Peyer's patch (tissue), 4 donors: ENCODE data around the gene GCA. TPM values are rescaled to one million over a fixed set of nuclear protein-coding genes. Genes with fewer than 3 reads are reported as not detected.
A peak's percentile ranks its signal among the peaks of the same experiment; 100 is the strongest.

Source experiments
- DNase-seq, 3 donors: peaks; one replicate each; pipeline ENCODE4 v3.0.0-alpha.2; 2017 to 2019
- H3K27ac ChIP-seq, 4 donors: fragments of 200-600 bp; sonication (generic); one replicate each; pipeline ENCODE4 v1.5.1; 2016 to 2019
- H3K27me3 ChIP-seq, 2 donors: fragments of 200-600 bp; sonication (generic); one replicate each; pipeline ENCODE4 v1.5.1; 2019
- H3K36me3 ChIP-seq, 3 donors: fragments of 200-600 bp; sonication (generic); one replicate each; pipeline ENCODE4 v1.5.1; 2016 to 2019
- H3K4me1 ChIP-seq, 4 donors: fragments of 200-600 bp; sonication (generic); one replicate each; pipeline ENCODE4 v1.5.1; 2016 to 2019
- H3K4me3 ChIP-seq, 4 donors: fragments of 200-600 bp; sonication (generic); 1 replicate in 3 of 4; 2 replicates in 1 of 4; pipeline ENCODE4 v1.5.1; 2016 to 2019; ENCODE audit warnings: mild to moderate bottlenecking in 1 of 4
- H3K9me3 ChIP-seq, 4 donors: fragments of 200-600 bp; sonication (generic); one replicate each; pipeline ENCODE4 v1.5.1; 2016 to 2019; ENCODE audit warnings: mild to moderate bottlenecking in 1 of 4
- POLR2A ChIP-seq, 2 donors: fragments of 450-650 bp; IDR thresholded peaks; one replicate each; pipeline ENCODE4 v1.5.1; 2017; ENCODE audit warnings: antibody characterized with exemption in 2 of 2, mild to moderate bottlenecking in 2 of 2, moderate library complexity in 2 of 2
- total RNA-seq, 4 donors: library from RNA; depleted of rRNA; stranded (reverse); fragments of >200 nt; gene quantifications; one replicate each; pipeline ENCODE4 v1.1.0, GENCODE V29; 2016
- TF ChIP-seq, protein P1 (sequence below), 6 experiments: fragments of 450-650 bp in 4 of 6; fragments of 200-600 bp in 2 of 6; sonication (generic) in 1 of 6; IDR thresholded peaks; one replicate each; pipeline ENCODE4 v1.5.1; 2017 to 2019; ENCODE audit warnings: antibody characterized with exemption in 6 of 6, mild to moderate bottlenecking in 3 of 6, moderate library complexity in 1 of 6

The GCA gene
- total RNA-seq, 4 donors from 2014 or later = 17.9 to 25.6 (median 23.3) TPM

DNA sequence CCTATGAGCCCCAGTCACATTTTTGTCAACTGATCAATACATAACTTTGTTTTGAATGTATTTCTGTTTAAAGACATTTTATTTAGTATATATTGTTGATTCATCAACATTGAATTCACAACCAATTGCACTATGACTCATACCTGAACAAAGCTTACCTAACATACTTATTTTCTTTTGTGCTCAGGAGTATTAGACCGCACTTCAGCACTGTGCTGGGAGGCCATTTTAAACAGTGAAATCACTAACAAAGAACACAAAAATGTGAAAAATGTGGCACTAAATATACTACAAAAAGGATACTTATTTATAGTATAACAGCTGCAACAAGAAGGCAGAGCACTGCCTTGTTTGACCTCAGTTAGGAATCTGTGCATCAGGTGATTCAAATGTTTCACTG lies 13.1 kb upstream of the GCA start:
- Histone ChIP-seq H3K4me1 (no peaks in the 10 kb centered on the region), H3K4me3 (no peak overlapping the region), H3K9me3 (no peaks in the 10 kb centered on the region), H3K36me3 (no peaks in the 10 kb centered on the region), H3K27me3 (no peaks in the 10 kb centered on the region), H3K27ac (no peak overlapping the region)
- no peak for DNase-seq
- TF ChIP-seq, protein P1, sequence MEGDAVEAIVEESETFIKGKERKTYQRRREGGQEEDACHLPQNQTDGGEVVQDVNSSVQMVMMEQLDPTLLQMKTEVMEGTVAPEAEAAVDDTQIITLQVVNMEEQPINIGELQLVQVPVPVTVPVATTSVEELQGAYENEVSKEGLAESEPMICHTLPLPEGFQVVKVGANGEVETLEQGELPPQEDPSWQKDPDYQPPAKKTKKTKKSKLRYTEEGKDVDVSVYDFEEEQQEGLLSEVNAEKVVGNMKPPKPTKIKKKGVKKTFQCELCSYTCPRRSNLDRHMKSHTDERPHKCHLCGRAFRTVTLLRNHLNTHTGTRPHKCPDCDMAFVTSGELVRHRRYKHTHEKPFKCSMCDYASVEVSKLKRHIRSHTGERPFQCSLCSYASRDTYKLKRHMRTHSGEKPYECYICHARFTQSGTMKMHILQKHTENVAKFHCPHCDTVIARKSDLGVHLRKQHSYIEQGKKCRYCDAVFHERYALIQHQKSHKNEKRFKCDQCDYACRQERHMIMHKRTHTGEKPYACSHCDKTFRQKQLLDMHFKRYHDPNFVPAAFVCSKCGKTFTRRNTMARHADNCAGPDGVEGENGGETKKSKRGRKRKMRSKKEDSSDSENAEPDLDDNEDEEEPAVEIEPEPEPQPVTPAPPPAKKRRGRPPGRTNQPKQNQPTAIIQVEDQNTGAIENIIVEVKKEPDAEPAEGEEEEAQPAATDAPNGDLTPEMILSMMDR (IDR thresholded peaks at IDR 0.05) = no peak
- no peak for TF ChIP-seq POLR2A (IDR thresholded peaks at IDR 0.05)

- H3K36me3 ChIP-seq = no peaks in the 10 kb centered on the region
- no peak overlapping the region for H3K27ac ChIP-seq
- H3K27me3 ChIP-seq = no peaks in the 10 kb centered on the region
- H3K4me1 ChIP-seq = no peaks in the 10 kb centered on the region
- H3K4me3 ChIP-seq = no peak overlapping the region
- no peak for TF ChIP-seq POLR2A (IDR thresholded peaks at IDR 0.05)
- TF ChIP-seq, protein P1 (IDR thresholded peaks at IDR 0.05) = peak in 4 of 6 experiments; percentile 29 to 61 (median 54)
- DNase-seq = peak in 2 of 3 donors; percentile 30 to 76
- H3K9me3 ChIP-seq = no peaks in the 10 kb centered on the region
These were observed 10.0 kb upstream of the GCA start for GRCh38 chr2:162333968-162334367.

DNA sequence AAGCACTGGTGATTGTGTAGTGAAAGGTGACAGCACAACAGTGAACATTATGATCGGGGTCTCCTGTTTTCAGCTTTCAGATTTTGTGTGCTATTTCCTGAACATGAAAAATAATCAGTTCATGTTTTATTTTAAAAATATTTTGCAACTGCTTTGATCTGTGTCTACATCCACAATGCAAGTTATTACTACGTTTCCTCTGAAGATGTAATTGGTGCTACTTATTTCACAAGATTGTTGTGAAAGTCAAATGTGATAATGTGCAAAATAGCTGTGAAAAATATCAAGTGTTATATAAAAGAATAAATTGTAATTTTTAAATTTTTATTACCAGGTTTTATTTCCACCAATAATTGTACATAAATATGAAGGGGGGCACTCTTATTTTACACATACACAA lies 6.1 kb upstream of the GCA start:
- Histone ChIP-seq H3K27ac (no peak overlapping the region), H3K36me3 (no peaks in the 10 kb centered on the region), H3K4me3 (no peak overlapping the region), H3K9me3 (no peaks in the 10 kb centered on the region), H3K4me1 (no peaks in the 10 kb centered on the region), H3K27me3 (no peaks in the 10 kb centered on the region)
- TF ChIP-seq POLR2A (IDR thresholded peaks at IDR 0.05) = no peak
- TF ChIP-seq, protein P1 (IDR thresholded peaks at IDR 0.05) = no peak
- no peak for DNase-seq

- TF ChIP-seq, protein P1 (IDR thresholded peaks at IDR 0.05) = no peak
- TF ChIP-seq POLR2A (IDR thresholded peaks at IDR 0.05) = no peak
- H3K4me1 ChIP-seq = no peaks in the 10 kb centered on the region
- no peak overlapping the region for H3K4me3 ChIP-seq
- no peak for DNase-seq
- no peaks in the 10 kb centered on the region for H3K36me3 ChIP-seq
- H3K27me3 ChIP-seq = no peaks in the 10 kb centered on the region
- no peaks in the 10 kb centered on the region for H3K9me3 ChIP-seq
- no peak overlapping the region for H3K27ac ChIP-seq
These were observed 3.1 kb upstream of the GCA start for GRCh38 chr2:162340822-162341221.

GRCh38 chr2:162342321-162342720 lies 1.6 kb upstream of the GCA start:
- H3K27ac ChIP-seq = no peak overlapping the region
- no peaks in the 10 kb centered on the region for H3K27me3 ChIP-seq
- H3K4me1 ChIP-seq = no peaks in the 10 kb centered on the region
- DNase-seq = no peak
- TF ChIP-seq, protein P1 (IDR thresholded peaks at IDR 0.05) = no peak
- TF ChIP-seq POLR2A (IDR thresholded peaks at IDR 0.05) = no peak
- no peaks in the 10 kb centered on the region for H3K9me3 ChIP-seq
- no peak overlapping the region for H3K4me3 ChIP-seq
- no peaks in the 10 kb centered on the region for H3K36me3 ChIP-seq

GRCh38 chr2:162342841-162343240 lies 1.1 kb upstream of the GCA start:
- DNase-seq = no peak
- TF ChIP-seq POLR2A (IDR thresholded peaks at IDR 0.05) = no peak
- TF ChIP-seq, protein P1 (IDR thresholded peaks at IDR 0.05) = no peak
- Histone ChIP-seq H3K4me1 (no peaks in the 10 kb centered on the region), H3K27ac (no peak overlapping the region), H3K9me3 (no peaks in the 10 kb centered on the region), H3K27me3 (no peaks in the 10 kb centered on the region), H3K36me3 (no peaks in the 10 kb centered on the region), H3K4me3 (no peak overlapping the region)
